H1 (cell line): ENCODE results near the gene WBP1L. TPM values are rescaled to one million over a fixed set of nuclear protein-coding genes. Genes with fewer than 3 reads are reported as not detected.

ENCODE experiments used
- CTCF ChIA-PET: fragments of 300-600 bp; sonication (Branson Sonifier 250); formaldehyde crosslinking; loops from one replicate; lab custom pipeline; 2021; ENCODE audit not compliant: partially characterized antibody; lab: Charles Lee
- POLR2A ChIA-PET: fragments of 300-600 bp; sonication (Branson Sonifier 250); formaldehyde crosslinking; loops from one replicate; lab custom pipeline; 2021; ENCODE audit warnings: inconsistent platforms; ENCODE audit not compliant: partially characterized antibody; lab: Charles Lee
- DNase-seq, 2 experiments: peaks; one replicate each; pipeline versions ENCODE4 v3.0.0 to v3.0.0-alpha.2; 2010 to 2022; ENCODE audit warnings: low spot score in 2 of 2, low read depth in 1 of 2, mixed read lengths in 1 of 2
- FAIRE-seq: peaks from 2 replicates; lab custom pipeline; 2011; peaks lifted over from hg19 to GRCh38; lab: Jason Lieb, UNC
- H2AFZ ChIP-seq: 2 replicates; pipeline ENCODE4 v1.8.1; 2012; ENCODE audit warnings: low read length, inconsistent platforms
- H2AK5ac ChIP-seq: 2 replicates; pipeline ENCODE4 v1.6.1; 2013; ENCODE audit warnings: low read depth, low read length
- H2BK120ac ChIP-seq: replicated peaks from 2 replicates; pipeline ENCODE3; 2013; ENCODE audit warnings: low read depth, low read length, inconsistent platforms
- H2BK12ac ChIP-seq: 2 replicates; pipeline ENCODE4 v1.6.1; 2013; ENCODE audit warnings: low read depth, low read length
- H2BK15ac ChIP-seq: 2 replicates; pipeline ENCODE4 v1.6.1; 2013; ENCODE audit warnings: low read length
- H2BK20ac ChIP-seq: 2 replicates; pipeline ENCODE4 v1.6.1; 2013; ENCODE audit warnings: low read length
- H2BK5ac ChIP-seq: 2 replicates; pipeline ENCODE4 v1.6.1; 2013; ENCODE audit warnings: low read depth, low read length
- H3K14ac ChIP-seq: 2 replicates; pipeline ENCODE4 v1.6.1; 2013; ENCODE audit warnings: inconsistent platforms; ENCODE audit not compliant: insufficient read length
- H3K18ac ChIP-seq: 2 replicates; pipeline ENCODE4 v1.6.1; 2013; ENCODE audit warnings: low read length; ENCODE audit errors: extremely low read depth
- H3K23ac ChIP-seq: 2 replicates; pipeline ENCODE4 v1.6.1; 2013; ENCODE audit warnings: inconsistent platforms; ENCODE audit not compliant: insufficient read length
- H3K23me2 ChIP-seq: 2 replicates; pipeline ENCODE4 v1.6.1; 2013; ENCODE audit warnings: low read depth, low read length
- H3K27ac ChIP-seq: 2 replicates; pipeline ENCODE4 v1.6.1; 2011; ENCODE audit warnings: low read depth, low read length, inconsistent platforms
- H3K27me3 ChIP-seq, 4 experiments: replicated peaks in 1 of 4; 1 replicate in 1 of 4; 2 replicates in 3 of 4; pipeline versions ENCODE4 v1.6.1 to v1.8.1; 2011 to 2013; ENCODE audit warnings: low read length in 3 of 4, mild to moderate bottlenecking in 3 of 4, inconsistent platforms in 2 of 4, mixed read lengths in 2 of 4, moderate library complexity in 1 of 4; ENCODE audit not compliant: control insufficient read depth in 3 of 4, insufficient read depth in 3 of 4; ENCODE audit errors: extremely low read depth in 1 of 4
- H3K36me3 ChIP-seq, 4 experiments: 2 replicates each; pipeline versions ENCODE4 v1.6.1 to v1.8.1; 2011 to 2013; ENCODE audit warnings: mild to moderate bottlenecking in 4 of 4, low read length in 3 of 4, moderate library complexity in 2 of 4, control low read depth in 1 of 4, inconsistent platforms in 1 of 4; ENCODE audit not compliant: insufficient read depth in 4 of 4, control insufficient read depth in 2 of 4
- H3K4ac ChIP-seq: replicated peaks from 2 replicates; pipeline ENCODE3; 2013; ENCODE audit warnings: low read length, low read depth, mixed read lengths, inconsistent platforms; ENCODE audit not compliant: insufficient read length
- H3K4me1 ChIP-seq, 4 experiments: replicated peaks in 1 of 4; 1 replicate in 1 of 4; 2 replicates in 3 of 4; pipeline versions ENCODE4 v1.6.1 to v1.8.1; 2011 to 2013; ENCODE audit warnings: low read length in 3 of 4, inconsistent platforms in 2 of 4, mixed read lengths in 1 of 4; ENCODE audit not compliant: insufficient read depth in 4 of 4, control insufficient read depth in 3 of 4
- H3K4me2 ChIP-seq, 2 experiments: 2 replicates each; pipeline versions ENCODE4 v1.6.1 to v1.8.1; 2011 to 2013; ENCODE audit warnings: low read depth in 2 of 2, low read length in 2 of 2, control low read depth in 1 of 2, inconsistent platforms in 1 of 2, mild to moderate bottlenecking in 1 of 2; ENCODE audit not compliant: insufficient read depth in 1 of 2
- H3K4me3 ChIP-seq, 4 experiments: fragments of 200-600, 300-600 bp in 1 of 4; sonication (generic), shearing (Covaris generic), sonication (Bioruptor Twin) in 1 of 4; 2 replicates each; pipeline versions ENCODE4 v1.5.1 to v1.8.1; 2011 to 2016; ENCODE audit warnings: low read length in 4 of 4, low read depth in 3 of 4, control low read depth in 2 of 4, inconsistent platforms in 2 of 4, mild to moderate bottlenecking in 2 of 4, mixed read lengths in 1 of 4, moderate library complexity in 1 of 4; ENCODE audit not compliant: insufficient read depth in 2 of 4; ENCODE audit errors: extremely low read depth in 1 of 4
- H3K56ac ChIP-seq: replicated peaks from 2 replicates; pipeline ENCODE3; 2013; ENCODE audit warnings: low read depth, mild to moderate bottlenecking, mixed read lengths, low read length, inconsistent platforms; ENCODE audit not compliant: insufficient read length
- H3K79me1 ChIP-seq: 2 replicates; pipeline ENCODE4 v1.6.1; 2013; ENCODE audit warnings: low read depth, low read length, control low read depth
- H3K79me2 ChIP-seq, 2 experiments: 2 replicates each; pipeline versions ENCODE4 v1.6.1 to v1.8.1; 2012 to 2013; ENCODE audit warnings: low read length in 2 of 2, mild to moderate bottlenecking in 2 of 2, inconsistent platforms in 1 of 2; ENCODE audit not compliant: insufficient read depth in 2 of 2, control insufficient read depth in 1 of 2
- H3K9ac ChIP-seq, 4 experiments: replicated peaks in 1 of 4; 1 replicate in 1 of 4; 2 replicates in 3 of 4; pipeline versions ENCODE4 v1.6.1 to v1.8.1; 2011 to 2013; ENCODE audit warnings: low read depth in 3 of 4, low read length in 3 of 4, control low read depth in 2 of 4, mild to moderate bottlenecking in 2 of 4, moderate library complexity in 2 of 4, inconsistent platforms in 1 of 4; ENCODE audit errors: extremely low read depth in 1 of 4
- H3K9me3 ChIP-seq, 2 experiments: 2 replicates each; pipeline versions ENCODE4 v1.6.1 to v1.8.1; 2012 to 2013; ENCODE audit warnings: mild to moderate bottlenecking in 2 of 2, moderate library complexity in 2 of 2, control low read depth in 1 of 2, inconsistent platforms in 1 of 2, low read depth in 1 of 2, low read length in 1 of 2, mixed read lengths in 1 of 2; ENCODE audit not compliant: insufficient read depth in 2 of 2
- H4K20me1 ChIP-seq, 2 experiments: replicated peaks in 1 of 2; 2 replicates each; pipeline versions ENCODE3 to v1.8.1; 2011 to 2013; ENCODE audit warnings: inconsistent platforms in 2 of 2, low read length in 2 of 2, mild to moderate bottlenecking in 1 of 2; ENCODE audit not compliant: insufficient read depth in 2 of 2, control insufficient read depth in 1 of 2
- H4K5ac ChIP-seq: 2 replicates; pipeline ENCODE4 v1.6.1; 2013; ENCODE audit warnings: low read length, low read depth, mixed read lengths, inconsistent platforms; ENCODE audit not compliant: insufficient read length
- H4K8ac ChIP-seq: 2 replicates; pipeline ENCODE4 v1.8.0; 2013; ENCODE audit warnings: mild to moderate bottlenecking, moderate library complexity, low read length, inconsistent platforms; ENCODE audit not compliant: insufficient read depth; ENCODE audit errors: extremely low read depth
- H4K91ac ChIP-seq: replicated peaks from 2 replicates; pipeline ENCODE3; 2013; ENCODE audit warnings: low read length, mixed read lengths, inconsistent platforms; ENCODE audit not compliant: insufficient read length
- BACH1 ChIP-seq: IDR thresholded peaks from 2 replicates; pipeline ENCODE4 v1.6.1; 2012; ENCODE audit warnings: low read length, improper control_type of control experiment
- CBX5 ChIP-seq: fragments of 300-800, 300-1000 bp; sonication (generic); IDR thresholded peaks from 2 replicates; pipeline ENCODE4 v1.7.1; 2016; ENCODE audit warnings: antibody characterized with exemption, low read length, low read depth
- CEBPB ChIP-seq: IDR thresholded peaks from 2 replicates; pipeline ENCODE4 v1.6.1; 2012; ENCODE audit warnings: low read depth, low read length
- MAFK ChIP-seq: IDR thresholded peaks from 2 replicates; pipeline ENCODE4 v1.6.1; 2012; ENCODE audit warnings: low read depth, mild to moderate bottlenecking, improper control_type of control experiment, low read length
- SIRT6 ChIP-seq: IDR thresholded peaks from one replicate; pipeline ENCODE4 v1.7.1; 2012; ENCODE audit warnings: low read length, inconsistent platforms
- SP4 ChIP-seq: IDR thresholded peaks from 2 replicates; pipeline ENCODE4 v1.6.1; 2012; ENCODE audit warnings: low read length, inconsistent platforms
- WGBS, 2 experiments: shearing (Covaris generic) in 1 of 2; methylation state at CpG; one replicate each; pipeline versions ENCODE4 v1.1.6 to v1.1.7; 2013 to 2015; ENCODE audit warnings: low lambda C conversion rate in 2 of 2, mixed read lengths in 2 of 2, inconsistent platforms in 1 of 2, low coverage in 1 of 2, missing lambda C conversion rate in 1 of 2; ENCODE audit not compliant: insufficient replicate concordance in 2 of 2, insufficient coverage in 1 of 2, insufficient read length in 1 of 2; ENCODE audit errors: extremely low coverage in 1 of 2, missing lambda C conversion rate in 1 of 2; 5-methylcytosine and 5-hydroxymethylcytosine counted together
- polyA plus RNA-seq, 7 experiments: library from polyadenylated mRNA; depleted of rRNA in 3 of 7; stranded (reverse) in 5 of 7; unstranded in 2 of 7; fragments of >200 nt in 5 of 7; fragments of 200-250 nt in 2 of 7; gene quantifications; 1 replicate in 5 of 7; 2 replicates in 1 of 7; 4 replicates in 1 of 7; pipeline versions ENCODE4 v1.2.1 to v1.2.3, GENCODE V29; 2011 to 2013; ENCODE audit warnings: missing spikeins in 2 of 7, mixed read lengths in 2 of 7
- total RNA-seq: library from RNA; stranded (reverse); fragmentation: NEBNext Ultra II Directional; extraction: Animal tissue kit (Norgen Biotek cat#: 25700); gene quantifications from 2 replicates; pipeline ENCODE4 v1.2.1, GENCODE V29; 2021
- TF ChIP-seq, protein P1 (sequence below): IDR thresholded peaks from 2 replicates; pipeline ENCODE4 v1.6.1; 2011; ENCODE audit warnings: low read length, improper control_type of control experiment
- TF ChIP-seq, protein P2 (sequence below): IDR thresholded peaks from 2 replicates; pipeline ENCODE4 v1.6.1; 2012; ENCODE audit warnings: inconsistent platforms

The WBP1L gene
- total and polyA plus RNA-seq, 2 of the 8 experiments (the other 6 are each of a cell fraction or from before 2014, with no cell fraction given), result 26.6 to 29.9 TPM

DNA sequence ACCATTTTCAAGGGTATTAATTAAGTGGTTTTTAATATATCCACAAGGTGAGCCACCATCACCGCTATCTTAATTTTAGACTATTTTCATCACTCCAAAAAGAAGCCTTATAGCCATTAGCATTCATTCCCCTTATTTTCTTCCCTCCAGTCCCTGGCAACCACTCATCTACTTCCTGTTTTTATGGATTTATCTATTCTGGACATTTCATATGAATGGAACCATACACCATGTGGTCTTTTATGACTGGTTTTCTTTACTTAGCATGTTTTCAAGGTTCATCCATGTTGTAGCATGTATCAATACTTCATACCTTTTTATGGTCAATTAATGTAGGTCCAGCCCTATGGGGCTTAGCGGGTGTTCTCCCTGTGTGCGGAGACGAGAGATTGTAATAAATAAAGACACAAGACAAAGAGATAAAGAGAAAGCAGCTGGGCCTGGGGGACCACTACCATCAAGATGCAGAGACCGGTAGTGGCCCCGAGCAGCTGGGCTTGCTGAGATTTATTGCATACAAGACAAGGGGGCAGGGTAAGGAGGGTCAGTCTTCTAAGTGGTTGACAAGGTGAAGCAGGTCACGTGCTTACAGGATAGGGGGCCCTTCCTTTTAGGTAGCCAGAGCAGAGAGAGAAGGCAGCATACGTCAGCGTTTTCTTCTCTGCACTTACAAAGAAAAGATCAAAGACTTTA lies 14.6 kb downstream of the WBP1L start:
- Histone ChIP-seq H3K4ac (no peak overlapping the region), H2BK12ac (no peak overlapping the region), H4K8ac (no peak overlapping the region), H3K36me3 (no peaks in the 10 kb centered on the region), H3K27ac (no peak overlapping the region), H3K4me3 (no peak overlapping the region), H3K4me2 (no peak overlapping the region), H3K23me2 (no peaks in the 10 kb centered on the region), H4K91ac (no peak overlapping the region), H3K9me3 (no peaks in the 10 kb centered on the region), H2BK15ac (no peak overlapping the region), H2BK120ac (no peak overlapping the region), H3K9ac (no peak overlapping the region), H3K27me3 (no peaks in the 10 kb centered on the region), H3K79me1 (peaks cover 3% of the 10 kb centered on the region; the same call in 1 of the 2 replicates), H3K18ac (no peak overlapping the region), H3K56ac (no peak overlapping the region), H3K79me2 (peaks cover 0 to 3% of the 10 kb centered on the region in 2 experiments; a peak in 2 of 4 replicates), H3K14ac (no peak overlapping the region), H2AK5ac (no peak overlapping the region), H2BK20ac (no peak overlapping the region), H2BK5ac (no peak overlapping the region), H2AFZ (no peak overlapping the region), H3K23ac (no peak overlapping the region), H4K20me1 (no peaks in the 10 kb centered on the region), H3K4me1 (no peaks in the 10 kb centered on the region), H4K5ac (no peak overlapping the region)
- no peak for FAIRE-seq
- WGBS, 2 experiments, result 88% methylated on average over 9 of the region's 9 CpGs; no CpG with 5 or more reads in 1 of the 2 experiments
- CTCF ChIA-PET, result no interaction called here
- POLR2A ChIA-PET, result interaction anchor here (2.3 kb wide), 1 partner anchor 45 kb away, joined by 5 read pairs; no protein-coding TSS in a partner anchor
- TF ChIP-seq MAFK, result no peak
- TF ChIP-seq, protein P1, sequence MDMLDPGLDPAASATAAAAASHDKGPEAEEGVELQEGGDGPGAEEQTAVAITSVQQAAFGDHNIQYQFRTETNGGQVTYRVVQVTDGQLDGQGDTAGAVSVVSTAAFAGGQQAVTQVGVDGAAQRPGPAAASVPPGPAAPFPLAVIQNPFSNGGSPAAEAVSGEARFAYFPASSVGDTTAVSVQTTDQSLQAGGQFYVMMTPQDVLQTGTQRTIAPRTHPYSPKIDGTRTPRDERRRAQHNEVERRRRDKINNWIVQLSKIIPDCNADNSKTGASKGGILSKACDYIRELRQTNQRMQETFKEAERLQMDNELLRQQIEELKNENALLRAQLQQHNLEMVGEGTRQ, result no peak
- no peak for TF ChIP-seq SIRT6
- TF ChIP-seq SP4, result no peak
- no peak for TF ChIP-seq BACH1
- TF ChIP-seq, protein P2, sequence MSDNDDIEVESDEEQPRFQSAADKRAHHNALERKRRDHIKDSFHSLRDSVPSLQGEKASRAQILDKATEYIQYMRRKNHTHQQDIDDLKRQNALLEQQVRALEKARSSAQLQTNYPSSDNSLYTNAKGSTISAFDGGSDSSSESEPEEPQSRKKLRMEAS, result no peak
- TF ChIP-seq CBX5, result no peak
- no peak for TF ChIP-seq CEBPB
- DNase-seq, result no peak
